COLO668 (cell line): ENCODE measurements around the gene WFS1.

Experiments used
- DNase-seq: peaks from one replicate; lab custom pipeline; 2025; ENCODE audit not compliant: unreplicated experiment; lab: John Stamatoyannopoulos, UW

WFS1 gene

GRCh38 chr4:6296026-6296425 lies 26.4 kb downstream of the WFS1 start:
- DNase-seq, result no peak

- no peak for DNase-seq
Measured at GRCh38 chr4:6297266-6297815, 27.7 kb downstream of the WFS1 start.

GRCh38 chr4:6298035-6298434 lies 28.4 kb downstream of the WFS1 start:
- DNase-seq, result no peak

- no peak for DNase-seq
Measured at GRCh38 chr4:6298852-6299251, 29.2 kb downstream of the WFS1 start.

- DNase-seq, result no peak
Measured at GRCh38 chr4:6299875-6300274, 30.2 kb downstream of the WFS1 start.

GRCh38 chr4:6300359-6300758 lies 30.7 kb downstream of the WFS1 start:
- DNase-seq, result no peak

- no peak for DNase-seq
Measured at GRCh38 chr4:6301051-6301731, 31.5 kb downstream of the WFS1 start.

GRCh38 chr4:6301732-6302442 lies 32.2 kb downstream of the WFS1 start:
- DNase-seq, result no peak

GRCh38 chr4:6302869-6303268 lies 33.2 kb downstream of the WFS1 start:
- DNase-seq, result no peak

- no peak for DNase-seq
Measured at GRCh38 chr4:6303943-6304342, 34.3 kb downstream of the WFS1 start.

- no peak for DNase-seq
Measured at GRCh38 chr4:6306299-6306698, 36.6 kb downstream of the WFS1 start.

- DNase-seq, result no peak
Measured at GRCh38 chr4:6307230-6307629, 37.6 kb downstream of the WFS1 start.

GRCh38 chr4:6307891-6308290 lies 38.2 kb downstream of the WFS1 start:
- no peak for DNase-seq

- DNase-seq, result peak; percentile 62
Measured at GRCh38 chr4:6308899-6309643, 39.4 kb downstream of the WFS1 start.

- DNase-seq, result no peak
Measured at GRCh38 chr4:6309777-6310176, 40.1 kb downstream of the WFS1 start.

GRCh38 chr4:6313216-6313615 lies 43.6 kb downstream of the WFS1 start:
- no peak for DNase-seq

GRCh38 chr4:6316461-6317003 lies 46.9 kb downstream of the WFS1 start:
- no peak for DNase-seq

- DNase-seq, result no peak
Measured at GRCh38 chr4:6318206-6318605, 48.6 kb downstream of the WFS1 start.

GRCh38 chr4:6319530-6320150 lies 50.0 kb downstream of the WFS1 start:
- no peak for DNase-seq

GRCh38 chr4:6320663-6321062 lies 51.0 kb downstream of the WFS1 start:
- no peak for DNase-seq

- DNase-seq, result no peak
Measured at GRCh38 chr4:6321361-6321760, 51.7 kb downstream of the WFS1 start.
